Transverse colon (tissue), 4 donors: ENCODE data around the gene FAM120B.

Experiments used
- CTCF ChIP-seq, 5 experiments: fragments of 200-600 bp in 3 of 5; fragments of 450-650 bp in 2 of 5; sonication (generic) in 3 of 5; IDR thresholded peaks; 1 replicate in 2 of 5; 2 replicates in 3 of 5; pipeline ENCODE4 v1.5.1; 2016 to 2017; ENCODE audit warnings: antibody characterized with exemption in 5 of 5, inconsistent platforms in 3 of 5, mild to moderate bottlenecking in 2 of 5, moderate library complexity in 1 of 5
- POLR2A ChIP-seq: fragments of 450-650 bp; IDR thresholded peaks from one replicate; pipeline ENCODE4 v1.6.1; 2016; ENCODE audit warnings: antibody characterized with exemption, mild to moderate bottlenecking, moderate library complexity
- POLR2AphosphoS5 ChIP-seq, 3 donors: sonication (generic); formaldehyde crosslinking; IDR thresholded peaks; one replicate each; pipeline ENCODE4 v1.6.1; 2016; ENCODE audit warnings: antibody characterized with exemption in 3 of 3

DNA sequence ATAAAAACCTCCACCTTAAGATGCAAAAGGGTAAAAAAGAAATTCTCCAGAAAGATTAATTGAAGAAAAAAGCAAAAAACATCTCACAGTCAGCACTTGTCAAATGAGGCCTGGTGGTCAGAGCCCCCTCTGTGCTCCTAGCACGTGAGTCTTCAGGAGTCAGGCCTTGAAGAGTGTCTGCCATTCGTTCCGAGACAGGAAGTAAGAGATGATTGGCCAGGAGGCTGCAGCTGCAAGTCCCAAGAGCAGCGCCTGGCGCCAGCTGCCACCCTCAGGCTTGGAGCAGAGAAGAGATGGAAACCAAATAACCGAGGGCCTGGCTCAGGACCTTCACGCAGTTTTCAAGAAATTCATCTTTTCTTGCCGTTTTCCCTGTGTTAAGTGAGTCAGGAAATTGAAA, 65.0 kb downstream of the FAM120B start:
- no peak for TF ChIP-seq CTCF (IDR thresholded peaks at IDR 0.05)
- TF ChIP-seq POLR2A, result no peak
- no peak for TF ChIP-seq POLR2AphosphoS5 (IDR thresholded peaks at IDR 0.05)
